ENCODE measurements around the gene FBLIM1.

The FBLIM1 gene

GRCh38 chr1:15755646-15756040 lies 3.0 kb upstream of the FBLIM1 start:
- peak overlapping the region; percentile 51 for H3K9ac ChIP-seq (ENCODE audit: low read length)
- peaks cover 17% of the 10 kb centered on the region for H3K27me3 ChIP-seq (ENCODE audit: control insufficient read depth, insufficient read depth, low read length)
- H3K9me3 ChIP-seq (ENCODE audit: control insufficient read depth, low read length), result no peaks in the 10 kb centered on the region
- no peaks in the 10 kb centered on the region for H3K36me3 ChIP-seq (ENCODE audit: control insufficient read depth, insufficient read depth, low read length)
- H3K4me3 ChIP-seq (ENCODE audit: low read length), result no peak overlapping the region
- H3K4me1 ChIP-seq (ENCODE audit: control insufficient read depth, insufficient read depth, low read length), result peaks cover 28% of the 10 kb centered on the region

- H3K4me3 ChIP-seq (ENCODE audit: low read length), result peak overlapping the region; percentile 97
- no peaks in the 10 kb centered on the region for H3K9me3 ChIP-seq (ENCODE audit: control insufficient read depth, low read length)
- peak overlapping the region; percentile 95 for H3K9ac ChIP-seq (ENCODE audit: low read length)
- H3K27me3 ChIP-seq (ENCODE audit: control insufficient read depth, insufficient read depth, low read length), result peaks cover 17% of the 10 kb centered on the region
- peaks cover 35% of the 10 kb centered on the region for H3K4me1 ChIP-seq (ENCODE audit: control insufficient read depth, insufficient read depth, low read length)
- no peaks in the 10 kb centered on the region for H3K36me3 ChIP-seq (ENCODE audit: control insufficient read depth, insufficient read depth, low read length)
Measured at GRCh38 chr1:15756143-15757015, 2.2 kb upstream of the FBLIM1 start.

GRCh38 chr1:15757016-15757543 lies 1.5 kb upstream of the FBLIM1 start:
- H3K4me1 ChIP-seq (ENCODE audit: control insufficient read depth, insufficient read depth, low read length), result peaks cover 37% of the 10 kb centered on the region
- H3K27me3 ChIP-seq (ENCODE audit: control insufficient read depth, insufficient read depth, low read length), result peaks cover 17% of the 10 kb centered on the region
- no peaks in the 10 kb centered on the region for H3K9me3 ChIP-seq (ENCODE audit: control insufficient read depth, low read length)
- H3K4me3 ChIP-seq (ENCODE audit: low read length), result peak overlapping the region; percentile 97
- no peaks in the 10 kb centered on the region for H3K36me3 ChIP-seq (ENCODE audit: control insufficient read depth, insufficient read depth, low read length)
- H3K9ac ChIP-seq (ENCODE audit: low read length), result peak overlapping the region; percentile 95

GRCh38 chr1:15757575-15758342 lies 836 bp upstream of the FBLIM1 start:
- no peaks in the 10 kb centered on the region for H3K36me3 ChIP-seq (ENCODE audit: control insufficient read depth, insufficient read depth, low read length)
- no peaks in the 10 kb centered on the region for H3K9me3 ChIP-seq (ENCODE audit: control insufficient read depth, low read length)
- H3K4me1 ChIP-seq (ENCODE audit: control insufficient read depth, insufficient read depth, low read length), result peaks cover 37% of the 10 kb centered on the region
- peak overlapping the region; percentile 95 for H3K9ac ChIP-seq (ENCODE audit: low read length)
- H3K4me3 ChIP-seq (ENCODE audit: low read length), result peak overlapping the region; percentile 97
- peaks cover 17% of the 10 kb centered on the region for H3K27me3 ChIP-seq (ENCODE audit: control insufficient read depth, insufficient read depth, low read length)

GRCh38 chr1:15758953-15759661 lies 512 bp downstream of the FBLIM1 start:
- Histone ChIP-seq H3K4me3 (ENCODE audit: low read length) (peak overlapping the region; percentile 25), H3K4me1 (ENCODE audit: control insufficient read depth, insufficient read depth, low read length) (peaks cover 44% of the 10 kb centered on the region), H3K9me3 (ENCODE audit: control insufficient read depth, low read length) (no peaks in the 10 kb centered on the region), H3K9ac (ENCODE audit: low read length) (peak overlapping the region; percentile 70), H3K36me3 (ENCODE audit: control insufficient read depth, insufficient read depth, low read length) (no peaks in the 10 kb centered on the region), H3K27me3 (ENCODE audit: control insufficient read depth, insufficient read depth, low read length) (peaks cover 17% of the 10 kb centered on the region)

GRCh38 chr1:15760520-15761211 lies 2.1 kb downstream of the FBLIM1 start:
- peaks cover 49% of the 10 kb centered on the region for H3K4me1 ChIP-seq (ENCODE audit: control insufficient read depth, insufficient read depth, low read length)
- no peak overlapping the region for H3K4me3 ChIP-seq (ENCODE audit: low read length)
- peaks cover 10% of the 10 kb centered on the region for H3K36me3 ChIP-seq (ENCODE audit: control insufficient read depth, insufficient read depth, low read length)
- peak overlapping the region; percentile 10 for H3K9ac ChIP-seq (ENCODE audit: low read length)
- peaks cover 17% of the 10 kb centered on the region for H3K27me3 ChIP-seq (ENCODE audit: control insufficient read depth, insufficient read depth, low read length)
- no peaks in the 10 kb centered on the region for H3K9me3 ChIP-seq (ENCODE audit: control insufficient read depth, low read length)

- H3K4me3 ChIP-seq (ENCODE audit: low read length), result no peak overlapping the region
- H3K9ac ChIP-seq (ENCODE audit: low read length), result peak overlapping the region; percentile 10
- peaks cover 11% of the 10 kb centered on the region for H3K36me3 ChIP-seq (ENCODE audit: control insufficient read depth, insufficient read depth, low read length)
- no peaks in the 10 kb centered on the region for H3K9me3 ChIP-seq (ENCODE audit: control insufficient read depth, low read length)
- peaks cover 14% of the 10 kb centered on the region for H3K27me3 ChIP-seq (ENCODE audit: control insufficient read depth, insufficient read depth, low read length)
- H3K4me1 ChIP-seq (ENCODE audit: control insufficient read depth, insufficient read depth, low read length), result peaks cover 46% of the 10 kb centered on the region
Measured at GRCh38 chr1:15761366-15762128, 3.0 kb downstream of the FBLIM1 start.

GRCh38 chr1:15762546-15762945 lies 4.0 kb downstream of the FBLIM1 start:
- Histone ChIP-seq H3K9me3 (ENCODE audit: control insufficient read depth, low read length) (no peaks in the 10 kb centered on the region), H3K36me3 (ENCODE audit: control insufficient read depth, insufficient read depth, low read length) (peaks cover 11% of the 10 kb centered on the region), H3K4me3 (ENCODE audit: low read length) (no peak overlapping the region), H3K27me3 (ENCODE audit: control insufficient read depth, insufficient read depth, low read length) (peaks cover 10% of the 10 kb centered on the region), H3K4me1 (ENCODE audit: control insufficient read depth, insufficient read depth, low read length) (peaks cover 43% of the 10 kb centered on the region), H3K9ac (ENCODE audit: low read length) (no peak overlapping the region)

GRCh38 chr1:15764269-15764764 lies 5.7 kb downstream of the FBLIM1 start:
- H3K4me3 ChIP-seq (ENCODE audit: low read length), result peak overlapping the region; percentile 25
- H3K36me3 ChIP-seq (ENCODE audit: control insufficient read depth, insufficient read depth, low read length), result peaks cover 11% of the 10 kb centered on the region
- H3K27me3 ChIP-seq (ENCODE audit: control insufficient read depth, insufficient read depth, low read length), result peaks cover 3% of the 10 kb centered on the region
- no peaks in the 10 kb centered on the region for H3K9me3 ChIP-seq (ENCODE audit: control insufficient read depth, low read length)
- peaks cover 36% of the 10 kb centered on the region for H3K4me1 ChIP-seq (ENCODE audit: control insufficient read depth, insufficient read depth, low read length)
- no peak overlapping the region for H3K9ac ChIP-seq (ENCODE audit: low read length)

GRCh38 chr1:15764890-15765289 lies 6.3 kb downstream of the FBLIM1 start:
- H3K27me3 ChIP-seq (ENCODE audit: control insufficient read depth, insufficient read depth, low read length), result no peaks in the 10 kb centered on the region
- peaks cover 32% of the 10 kb centered on the region for H3K4me1 ChIP-seq (ENCODE audit: control insufficient read depth, insufficient read depth, low read length)
- no peak overlapping the region for H3K4me3 ChIP-seq (ENCODE audit: low read length)
- no peak overlapping the region for H3K9ac ChIP-seq (ENCODE audit: low read length)
- H3K9me3 ChIP-seq (ENCODE audit: control insufficient read depth, low read length), result no peaks in the 10 kb centered on the region
- peaks cover 11% of the 10 kb centered on the region for H3K36me3 ChIP-seq (ENCODE audit: control insufficient read depth, insufficient read depth, low read length)

Data from mucosa of stomach (tissue), 1 donor.